Liver (tissue), 9 donors: ENCODE data around the gene MMP25. TPM values are rescaled to one million over a fixed set of nuclear protein-coding genes. Genes with fewer than 3 reads are reported as not detected.
A peak's percentile ranks its signal among the peaks of the same experiment; 100 is the strongest.

Experiments
- DNase-seq: peaks from one replicate; pipeline ENCODE4 v3.0.0-alpha.2; 2017; ENCODE audit warnings: low spot score
- H3K27ac ChIP-seq, 2 donors: one replicate each; pipeline ENCODE4 v1.7.0; 2013; ENCODE audit warnings: inconsistent platforms in 2 of 2, low read length in 2 of 2, control low read depth in 1 of 2, low read depth in 1 of 2, mild to moderate bottlenecking in 1 of 2
- H3K27me3 ChIP-seq, 4 donors: one replicate each; pipeline versions ENCODE4 v1.6.1 to v1.7.0; 2013; ENCODE audit warnings: low read length in 3 of 4, inconsistent platforms in 1 of 4, mild to moderate bottlenecking in 1 of 4, moderate library complexity in 1 of 4; ENCODE audit not compliant: control insufficient read depth in 4 of 4, insufficient read depth in 4 of 4
- H3K36me3 ChIP-seq, 4 donors: one replicate each; pipeline versions ENCODE4 v1.6.1 to v1.7.0; 2013; ENCODE audit warnings: low read length in 3 of 4, mild to moderate bottlenecking in 3 of 4, low read depth in 1 of 4, moderate library complexity in 1 of 4; ENCODE audit not compliant: control insufficient read depth in 4 of 4, insufficient read depth in 3 of 4
- H3K4me1 ChIP-seq, 4 donors: one replicate each; pipeline versions ENCODE4 v1.6.1 to v1.7.0; 2013; ENCODE audit warnings: low read length in 3 of 4, mild to moderate bottlenecking in 3 of 4, moderate library complexity in 1 of 4; ENCODE audit not compliant: control insufficient read depth in 4 of 4, insufficient read depth in 4 of 4
- H3K4me3 ChIP-seq, 3 donors: one replicate each; pipeline versions ENCODE4 v1.6.1 to v1.7.0; 2013; ENCODE audit warnings: low read length in 3 of 3, control low read depth in 1 of 3, low read depth in 1 of 3, mild to moderate bottlenecking in 1 of 3
- H3K9ac ChIP-seq, 2 donors: one replicate each; pipeline ENCODE4 v1.7.0; 2013; ENCODE audit warnings: low read length in 2 of 2, mild to moderate bottlenecking in 2 of 2, moderate library complexity in 2 of 2, control low read depth in 1 of 2, low read depth in 1 of 2
- H3K9me3 ChIP-seq, 4 donors: one replicate each; pipeline versions ENCODE4 v1.6.1 to v1.7.0; 2013; ENCODE audit warnings: low read length in 3 of 4; ENCODE audit not compliant: control insufficient read depth in 4 of 4
- ATF3 ChIP-seq: IDR thresholded peaks from 2 replicates; pipeline ENCODE4 v1.6.1; 2016; ENCODE audit warnings: antibody characterized with exemption
- CTCF ChIP-seq: fragments of 150-350 bp; IDR thresholded peaks from 2 replicates; pipeline ENCODE4 v1.5.1; 2017; ENCODE audit warnings: improper control_type of control experiment, low read depth, low read length; ENCODE audit not compliant: missing input control
- EGR1 ChIP-seq, 2 donors: IDR thresholded peaks; 2 replicates each; pipeline ENCODE4 v1.6.1; 2016 to 2018; ENCODE audit warnings: antibody characterized with exemption in 2 of 2, low read depth in 2 of 2
- FOXA1 ChIP-seq: IDR thresholded peaks from 2 replicates; pipeline ENCODE4 v1.6.1; 2016; ENCODE audit warnings: antibody characterized with exemption
- GABPA ChIP-seq, 2 donors: IDR thresholded peaks in 1 of 2; conservative IDR thresholded peaks in 1 of 2; 2 replicates each; pipeline ENCODE4 v1.6.1; 2016; ENCODE audit warnings: antibody characterized with exemption in 2 of 2, mild to moderate bottlenecking in 1 of 2, moderate library complexity in 1 of 2
- HNF4A ChIP-seq, 2 donors: conservative IDR thresholded peaks; 2 replicates each; pipeline ENCODE4 v1.6.1; 2016; ENCODE audit warnings: antibody characterized with exemption in 2 of 2, mild to moderate bottlenecking in 2 of 2
- HNF4G ChIP-seq: IDR thresholded peaks from 2 replicates; pipeline ENCODE4 v1.6.1; 2016; ENCODE audit warnings: antibody characterized with exemption
- JUND ChIP-seq, 2 donors: IDR thresholded peaks; 2 replicates each; pipeline ENCODE4 v1.6.1; 2016; ENCODE audit warnings: antibody characterized with exemption in 2 of 2
- MAX ChIP-seq: IDR thresholded peaks from 2 replicates; pipeline ENCODE4 v1.6.1; 2016; ENCODE audit warnings: antibody characterized with exemption
- NR2F2 ChIP-seq: IDR thresholded peaks from 2 replicates; pipeline ENCODE4 v1.6.1; 2016; ENCODE audit warnings: antibody characterized with exemption
- RAD21 ChIP-seq, 2 donors: IDR thresholded peaks; 2 replicates each; pipeline ENCODE4 v1.6.1; 2016; ENCODE audit warnings: antibody characterized with exemption in 2 of 2, mild to moderate bottlenecking in 2 of 2
- RXRA ChIP-seq, 2 donors: IDR thresholded peaks; 2 replicates each; pipeline ENCODE4 v1.6.1; 2017 to 2018; ENCODE audit warnings: antibody characterized with exemption in 2 of 2, mild to moderate bottlenecking in 1 of 2
- SP1 ChIP-seq: IDR thresholded peaks from 2 replicates; pipeline ENCODE4 v1.6.1; 2018; ENCODE audit warnings: antibody characterized with exemption, mild to moderate bottlenecking
- TAF1 ChIP-seq: conservative IDR thresholded peaks from 2 replicates; pipeline ENCODE4 v1.6.1; 2016; ENCODE audit warnings: antibody characterized with exemption, mild to moderate bottlenecking
- YY1 ChIP-seq: IDR thresholded peaks from 2 replicates; pipeline ENCODE4 v1.6.1; 2016; ENCODE audit warnings: antibody characterized with exemption, mild to moderate bottlenecking
- ZBTB33 ChIP-seq: IDR thresholded peaks from 2 replicates; pipeline ENCODE4 v1.6.1; 2016; ENCODE audit warnings: antibody characterized with exemption
- WGBS: extraction: QIAGEN DNeasy Blood & Tissue Kit; methylation state at CpG from one replicate; pipeline ENCODE4 v1.1.7; 2013; 5-methylcytosine and 5-hydroxymethylcytosine counted together
- polyA plus RNA-seq, 2 donors: library from polyadenylated mRNA; stranded (reverse) in 1 of 2; unstranded in 1 of 2; fragments of 200-250 nt in 1 of 2; fragments of >200 nt in 1 of 2; fragmentation: Nextera tagmentation in 1 of 2; extraction: Ambion mirVana in 1 of 2; gene quantifications; one replicate each; pipeline versions ENCODE4 v1.2.1 to v1.2.3, GENCODE V29; 2013 to 2015
- total RNA-seq, 2 donors: library from RNA; depleted of rRNA; stranded (reverse); fragments of >200 nt; gene quantifications; one replicate each; pipeline ENCODE4 v1.2.3, GENCODE V29; 2014
- donor health status: healthy.
- donor health status: healthy.
- donor health status: healthy.
- donor health status: healthy.
- donor health status: healthy.

Gene MMP25
- total and polyA plus RNA-seq, 4 donors: 0.47 to 2.7 (median 0.96) TPM

GRCh38 chr16:3001316-3001715 lies 45.0 kb upstream of the MMP25 start:
- DNase-seq: no peak

GRCh38 chr16:3003582-3004270 lies 42.6 kb upstream of the MMP25 start:
- 8% methylated on average over 58 of the region's 58 CpGs for WGBS
- Histone ChIP-seq H3K4me3 (peak overlapping the region in 1 of 3 donors; percentile 69), H3K9me3 (no peaks in the 10 kb centered on the region), H3K36me3 (no peaks in the 10 kb centered on the region), H3K9ac (no peak overlapping the region), H3K4me1 (peaks cover 15 to 29% (median 25%) of the 10 kb centered on the region in 4 donors), H3K27me3 (no peaks in the 10 kb centered on the region), H3K27ac (no peak overlapping the region)
- TF ChIP-seq HNF4A (conservative IDR thresholded peaks at IDR 0.05) (peak in 1 of 2 donors; percentile 15), TAF1 (no peak), JUND (IDR thresholded peaks at IDR 0.05) (no peak), RAD21 (IDR thresholded peaks at IDR 0.05) (peak; percentile 82 to 85), RXRA (IDR thresholded peaks at IDR 0.05) (peak; percentile 35 to 46), MAX (peak; percentile 32), EGR1 (IDR thresholded peaks at IDR 0.05; ENCODE audit: low read depth in 2 of 2) (no peak), CTCF (peak; percentile 50), GABPA (IDR thresholded peaks at IDR 0.05 in 1 of 2, conservative IDR thresholded peaks at IDR 0.05 in 1 of 2) (peak in 1 of 2 donors; percentile 35), SP1 (peak; percentile 96), ZBTB33 (no peak), NR2F2 (no peak), YY1 (peak; percentile 47), ATF3 (no peak)
- DNase-seq: peak; percentile 98

More at GRCh38 chr16:3001316-3001715, 45.0 kb upstream of the MMP25 start:
- Histone ChIP-seq H3K36me3 (no peaks in the 10 kb centered on the region), H3K4me3 (no peak overlapping the region), H3K27ac (no peak overlapping the region), H3K9ac (no peak overlapping the region), H3K27me3 (no peaks in the 10 kb centered on the region), H3K9me3 (no peaks in the 10 kb centered on the region), H3K4me1 (peaks cover 0 to 5% (median 5%) of the 10 kb centered on the region in 4 donors)
- 88% methylated on average over 12 of the region's 12 CpGs for WGBS
- TF ChIP-seq ZBTB33 (no peak), SP1 (no peak), FOXA1 (no peak), YY1 (no peak), RAD21 (IDR thresholded peaks at IDR 0.05) (no peak), HNF4G (no peak), JUND (IDR thresholded peaks at IDR 0.05) (no peak), TAF1 (no peak), ATF3 (no peak)
